Endothelial cell of umbilical vein (primary cell): ENCODE data around the gene KCNQ5.

Experiments used
- CTCF ChIP-seq, 2 donors: IDR thresholded peaks; 1 replicate in 1 of 2; 2 replicates in 1 of 2; pipeline ENCODE4 v1.5.1; 2011; ENCODE audit warnings: low read length in 2 of 2, mild to moderate bottlenecking in 2 of 2, moderate library complexity in 2 of 2, control low read depth in 1 of 2, inconsistent platforms in 1 of 2, low read depth in 1 of 2; ENCODE audit not compliant: insufficient read depth in 1 of 2; ENCODE audit errors: extremely low read depth in 1 of 2
- EZH2 ChIP-seq: IDR thresholded peaks from 2 replicates; pipeline ENCODE4 v1.6.1; 2012; ENCODE audit warnings: borderline replicate concordance, low read depth, mild to moderate bottlenecking, moderate library complexity, low read length, inconsistent platforms; ENCODE audit not compliant: severe bottlenecking
- FOS ChIP-seq: IDR thresholded peaks from 2 replicates; pipeline ENCODE4 v1.6.1; 2011; ENCODE audit warnings: mild to moderate bottlenecking, low read length, moderate library complexity, borderline replicate concordance; ENCODE audit not compliant: insufficient read depth
- JUN ChIP-seq: IDR thresholded peaks from 2 replicates; pipeline ENCODE4 v1.6.1; 2011; ENCODE audit warnings: borderline replicate concordance, low read depth; ENCODE audit not compliant: insufficient read length, insufficient read depth
- MAX ChIP-seq: IDR thresholded peaks from 2 replicates; pipeline ENCODE4 v1.6.1; 2011; ENCODE audit not compliant: insufficient read depth, insufficient read length
- MYC ChIP-seq: IDR thresholded peaks from one replicate; pipeline ENCODE4 v1.6.1; 2011; ENCODE audit warnings: mild to moderate bottlenecking, low read depth, low read length
- POLR2A ChIP-seq: IDR thresholded peaks from 2 replicates; pipeline ENCODE4 v1.6.1; 2012; ENCODE audit warnings: low read depth, mild to moderate bottlenecking, control low read depth, low read length
- POLR2AphosphoS5 ChIP-seq: IDR thresholded peaks from 2 replicates; pipeline ENCODE4 v1.6.1; 2012; ENCODE audit warnings: low read depth, mild to moderate bottlenecking, control low read depth, low read length, moderate library complexity; ENCODE audit not compliant: insufficient read depth

- TF ChIP-seq FOS (no peak), MYC (no peak), POLR2A (no peak), CTCF (IDR thresholded peaks at IDR 0.05; ENCODE audit: extremely low read depth in 1 of 2, insufficient read depth in 1 of 2, low read depth in 1 of 2, low read length in 2 of 2) (no peak), POLR2AphosphoS5 (no peak), EZH2 (no peak), JUN (no peak), MAX (no peak)
Measured at GRCh38 chr6:72792692-72793091, 170.8 kb downstream of the KCNQ5 start.
